GM12892 (cell line): Measurements from ENCODE around the gene UBE2O.
"Not testable (repeated sequence)": the region's sequence is repeated elsewhere in the genome, so short reads cannot be mapped to it uniquely, and the experiment has no call there.

Experiments
- DNase-seq: peaks from one replicate; pipeline ENCODE4 v3.0.0; 2011; ENCODE audit not compliant: insufficient read length
- FAIRE-seq: peaks from 2 replicates; lab custom pipeline; 2011; peaks lifted over from hg19 to GRCh38; lab: Jason Lieb, UNC
- POLR2A ChIP-seq: IDR thresholded peaks from 2 replicates; pipeline ENCODE4 v1.6.1; 2011; ENCODE audit warnings: low read depth, low read length, control low read depth
- POLR2AphosphoS5 ChIP-seq: IDR thresholded peaks from 2 replicates; pipeline ENCODE4 v1.6.1; 2011; ENCODE audit warnings: low read depth, low read length, control low read depth
- TAF1 ChIP-seq: IDR thresholded peaks from 2 replicates; pipeline ENCODE4 v1.6.1; 2011; ENCODE audit warnings: low read depth, mild to moderate bottlenecking, control low read depth, low read length, borderline replicate concordance

Gene UBE2O

DNA sequence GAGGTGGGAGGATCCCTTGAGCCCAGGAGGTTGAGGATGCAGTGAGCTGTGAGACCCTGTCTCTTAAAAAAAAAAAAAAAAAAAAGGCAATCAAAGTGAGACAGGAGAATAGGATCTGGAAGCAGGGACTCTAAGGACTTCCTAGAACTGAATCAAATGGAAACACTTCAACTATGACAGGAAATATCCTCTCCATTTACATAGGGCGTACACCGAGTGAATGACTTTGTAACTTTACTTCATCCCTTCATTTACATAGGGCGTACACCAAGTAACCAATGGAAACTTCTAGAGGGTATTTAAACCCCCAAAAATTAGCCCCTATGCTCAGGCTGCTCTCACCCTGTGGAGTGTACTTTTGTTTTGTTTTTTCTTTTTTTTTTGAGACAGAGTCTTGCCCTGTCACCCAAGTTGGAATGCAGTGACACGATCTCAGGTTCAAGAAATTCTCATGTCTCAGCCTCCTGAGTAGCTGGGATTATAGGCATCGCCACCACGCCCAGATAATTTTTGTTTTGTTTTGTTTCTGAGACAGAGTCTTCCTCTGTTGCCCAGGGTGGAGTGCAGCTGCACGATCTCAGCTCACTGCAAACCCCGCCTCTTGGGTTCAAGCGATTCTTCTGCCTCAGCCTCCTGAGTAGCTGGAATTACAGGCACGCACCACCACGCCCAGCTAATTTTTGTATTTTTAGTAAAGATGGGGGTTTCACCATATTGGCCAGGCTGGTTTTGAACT is 89.7 kb downstream of the UBE2O start:
- TF ChIP-seq TAF1: no peak
- DNase-seq (no peak), FAIRE-seq (no peak)

DNA sequence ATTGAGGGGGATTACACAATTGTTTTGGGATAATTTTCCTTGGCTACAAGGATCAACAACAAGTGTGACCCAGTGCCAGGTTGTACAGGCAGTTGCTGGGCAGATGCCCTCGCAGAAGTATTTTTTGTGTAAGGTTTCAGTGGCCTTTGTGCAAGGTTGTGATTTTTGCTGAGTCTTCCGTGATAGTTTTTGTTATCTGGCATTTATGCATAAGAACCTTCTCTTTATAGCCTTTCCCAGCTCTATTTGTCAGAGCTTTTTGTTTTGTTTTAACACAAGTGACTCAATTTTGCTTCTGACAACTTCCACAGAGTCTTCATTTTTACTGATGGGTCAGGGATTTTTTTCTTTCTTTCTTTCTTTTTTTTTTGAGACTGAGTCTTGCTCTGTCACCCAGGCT is 92.5 kb downstream of the UBE2O start:
- no peak for DNase-seq
- no peak for FAIRE-seq
- no peak for TF ChIP-seq TAF1
- no peak for TF ChIP-seq POLR2AphosphoS5
- no peak for TF ChIP-seq POLR2A

DNA sequence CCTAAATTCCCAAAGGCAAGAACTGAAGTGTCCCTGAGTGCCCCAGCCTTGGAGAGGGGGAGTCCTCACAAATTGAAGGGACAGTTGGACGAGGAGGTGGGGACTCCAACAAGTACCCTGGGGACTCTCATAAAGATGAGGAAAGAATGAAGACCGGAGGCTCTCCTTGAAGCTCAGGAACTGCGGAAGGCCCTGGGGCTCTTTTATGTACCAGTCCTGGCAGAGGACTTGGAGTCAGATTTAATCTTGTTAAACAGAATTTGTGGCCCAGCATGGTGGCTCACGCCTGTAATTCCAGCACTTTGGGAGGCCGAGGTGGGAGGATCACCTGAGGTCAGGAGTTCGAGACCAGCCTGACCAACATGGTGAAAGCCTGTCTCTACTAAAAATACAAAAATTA is 93.2 kb downstream of the UBE2O start:
- DNase-seq, FAIRE-seq: not testable (repeated sequence)

DNA sequence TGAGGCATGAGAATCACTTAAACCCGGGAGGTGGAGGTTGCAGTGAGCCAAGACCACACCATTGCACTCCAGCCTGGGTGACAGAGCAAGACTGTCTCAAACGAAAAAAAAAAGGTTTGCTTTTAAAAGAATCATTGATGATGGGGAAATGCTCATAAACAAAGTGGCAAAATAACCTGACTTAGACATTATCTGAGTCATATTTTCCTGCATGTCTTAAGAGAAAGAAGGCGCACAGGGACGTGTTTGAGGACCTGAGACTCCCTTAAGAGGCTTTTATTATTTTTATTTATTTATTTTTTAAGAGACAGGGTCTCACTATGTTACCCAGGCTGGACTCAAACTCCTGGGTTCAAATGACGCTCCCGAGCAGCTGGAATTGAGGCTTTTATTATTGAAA is 93.6 kb downstream of the UBE2O start:
- TF ChIP-seq POLR2A (no peak), TAF1 (no peak), POLR2AphosphoS5 (no peak)
- FAIRE-seq: no peak
- no peak for DNase-seq

DNA sequence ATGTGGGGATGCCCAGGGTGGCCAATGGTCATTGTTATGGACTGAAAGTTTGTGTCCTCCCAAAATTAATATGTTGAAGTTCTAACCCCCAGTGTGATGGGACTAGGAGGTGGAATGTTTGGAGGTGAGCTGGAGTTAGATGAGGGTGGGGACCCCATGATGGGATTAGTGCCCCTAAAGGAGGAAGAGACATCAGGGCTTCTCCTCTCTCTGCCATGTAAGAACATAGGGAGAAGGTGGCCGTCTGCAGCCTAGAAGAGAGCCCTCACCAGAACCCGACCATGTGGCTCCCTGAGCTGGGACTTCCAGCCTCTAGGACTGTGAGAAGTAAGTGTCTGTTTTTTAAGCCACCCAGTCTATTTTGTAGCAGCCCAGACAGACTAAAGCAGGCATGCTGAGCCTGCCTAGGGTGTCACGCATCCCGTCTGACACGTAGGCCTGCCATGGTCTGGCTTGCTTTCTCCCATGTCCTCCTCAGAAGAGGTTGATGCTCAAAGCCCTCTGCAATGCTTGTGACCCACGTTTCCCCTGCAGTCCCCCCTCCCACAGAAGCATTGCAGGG is 95.3 kb downstream of the UBE2O start:
- DNase-seq: no peak
- no peak for TF ChIP-seq TAF1
- TF ChIP-seq POLR2AphosphoS5: no peak
- no peak for TF ChIP-seq POLR2A
- no peak for FAIRE-seq

DNA sequence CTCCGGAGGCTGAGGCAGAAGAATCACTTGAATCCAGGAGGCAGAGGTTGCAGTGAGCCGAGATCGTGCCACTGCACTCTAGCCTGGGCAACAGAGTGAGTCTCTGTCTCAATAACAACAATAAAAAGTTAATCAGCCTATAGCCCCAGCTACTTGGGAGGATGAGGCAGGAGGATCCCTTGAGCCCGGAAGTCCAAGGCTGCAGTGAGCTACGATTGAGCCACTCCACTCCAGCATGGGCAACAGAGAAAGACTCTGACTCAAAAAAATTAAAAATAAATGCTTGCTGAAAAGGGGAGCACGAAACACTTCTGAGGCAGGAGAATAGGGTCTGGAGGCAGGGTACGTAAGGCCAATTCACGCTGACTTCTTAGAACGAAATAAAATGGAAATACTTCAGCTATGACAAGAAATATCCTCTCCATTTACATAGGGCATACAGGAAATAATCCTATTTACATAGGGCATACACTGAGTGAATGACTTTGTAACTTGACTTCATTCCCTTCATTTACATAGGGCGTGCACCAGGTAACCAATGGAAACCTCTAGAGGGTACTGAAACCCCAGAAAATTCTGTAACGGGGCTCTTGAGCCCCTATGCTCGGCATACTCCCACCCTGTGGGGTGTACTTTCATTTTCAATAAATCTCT is 96.0 kb downstream of the UBE2O start:
- FAIRE-seq: no peak
- no peak for TF ChIP-seq POLR2A
- TF ChIP-seq POLR2AphosphoS5: no peak
- no peak for TF ChIP-seq TAF1
- no peak for DNase-seq

DNA sequence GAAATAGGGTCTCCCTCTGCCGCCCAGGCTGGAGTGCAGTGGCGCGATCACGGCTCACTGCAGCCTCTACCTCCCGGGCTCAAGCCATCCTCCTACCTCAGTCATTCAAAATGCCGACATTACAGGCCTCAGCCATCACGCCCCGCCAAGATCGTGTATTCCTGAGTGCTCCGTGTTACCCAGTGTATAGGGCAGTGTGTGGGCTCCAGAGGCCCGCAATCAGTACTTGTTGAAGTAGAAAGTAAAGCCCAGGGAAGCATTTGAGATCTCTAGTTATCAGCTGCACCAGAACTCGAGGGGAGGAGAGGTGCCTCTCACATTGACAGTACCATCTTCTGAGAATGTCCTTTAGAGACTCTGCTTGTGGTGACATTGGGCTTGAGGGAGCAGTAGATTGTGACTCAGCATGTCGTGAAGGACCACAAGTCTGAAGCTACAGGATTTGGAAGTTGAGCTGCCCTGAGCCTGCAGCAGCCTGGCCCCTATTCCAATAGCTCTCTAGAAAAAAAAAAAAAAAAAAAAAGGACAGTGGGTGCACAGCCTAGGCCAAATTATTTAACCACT is 98.1 kb downstream of the UBE2O start:
- TF ChIP-seq POLR2A: no peak
- no peak for TF ChIP-seq TAF1
- no peak for TF ChIP-seq POLR2AphosphoS5
- FAIRE-seq (no peak), DNase-seq (no peak)

DNA sequence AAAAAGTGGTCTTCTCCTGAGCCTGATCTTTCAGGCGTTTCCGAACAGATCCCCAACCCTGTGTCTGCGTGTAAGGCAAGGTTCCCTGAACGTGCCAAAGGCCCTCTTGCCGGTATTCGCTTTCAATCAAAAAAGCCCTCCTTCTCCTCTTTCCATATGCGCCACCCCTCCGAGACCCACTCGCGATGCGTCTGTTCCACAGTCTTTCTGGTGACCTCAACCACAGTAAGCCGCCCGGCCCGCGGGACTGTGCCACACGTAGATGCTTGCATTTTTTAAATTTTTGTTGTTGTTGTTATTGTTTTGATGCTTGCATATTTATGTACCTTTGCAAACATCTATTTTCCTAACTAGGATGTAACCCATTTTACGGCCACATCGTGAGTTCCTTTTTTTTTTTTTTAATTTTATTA is 98.6 kb downstream of the UBE2O start:
- no peak for TF ChIP-seq POLR2A
- TF ChIP-seq TAF1: no peak
- TF ChIP-seq POLR2AphosphoS5: no peak
- FAIRE-seq (no peak), DNase-seq (no peak)

DNA sequence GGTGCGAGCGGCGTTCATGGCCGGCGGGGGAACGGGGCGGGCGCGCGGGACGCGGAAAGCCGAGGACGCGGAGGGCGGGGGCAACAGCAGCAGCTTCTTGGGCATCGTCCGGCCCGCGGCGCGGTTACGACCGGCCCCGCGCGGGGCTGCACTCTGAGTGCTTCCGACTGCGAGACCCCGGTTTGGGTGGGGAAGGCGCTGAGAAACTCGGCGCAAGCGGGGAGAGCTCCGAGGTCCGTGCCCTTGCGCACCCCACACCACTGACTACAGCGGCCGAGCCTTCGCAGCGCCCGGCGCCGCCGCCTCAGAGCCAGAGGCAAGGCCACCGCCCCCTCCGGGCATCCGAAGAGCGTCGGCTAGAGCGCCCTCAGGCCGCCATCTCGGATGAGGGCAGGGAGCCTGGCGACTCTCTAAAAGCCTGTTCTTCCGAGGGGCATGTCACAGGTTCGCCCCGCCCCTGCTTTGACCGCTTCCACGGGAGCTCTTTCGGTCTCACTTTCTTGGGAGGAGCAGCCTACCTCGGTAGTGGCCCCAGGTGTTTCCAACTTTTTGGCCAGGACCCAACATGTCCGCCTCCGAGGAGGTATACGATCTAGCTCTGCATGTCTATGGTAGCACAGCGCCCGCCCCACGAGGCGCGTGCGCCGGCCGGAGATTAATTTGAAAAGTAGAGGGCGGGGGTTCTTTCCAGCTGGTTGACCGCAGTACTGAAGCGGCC is 99.2 kb downstream of the UBE2O start, which contains the start of gene PRPSAP1:
PRPSAP1 (minus strand) TSS at position 318 of the 718 bp plus-strand sequence; CDS start at position 105, 213 bp downstream.
- peak; percentile 86 for FAIRE-seq
- TF ChIP-seq POLR2AphosphoS5: peak; percentile 87
- peak; percentile 95 for TF ChIP-seq POLR2A
- TF ChIP-seq TAF1: peak; percentile 91

DNA sequence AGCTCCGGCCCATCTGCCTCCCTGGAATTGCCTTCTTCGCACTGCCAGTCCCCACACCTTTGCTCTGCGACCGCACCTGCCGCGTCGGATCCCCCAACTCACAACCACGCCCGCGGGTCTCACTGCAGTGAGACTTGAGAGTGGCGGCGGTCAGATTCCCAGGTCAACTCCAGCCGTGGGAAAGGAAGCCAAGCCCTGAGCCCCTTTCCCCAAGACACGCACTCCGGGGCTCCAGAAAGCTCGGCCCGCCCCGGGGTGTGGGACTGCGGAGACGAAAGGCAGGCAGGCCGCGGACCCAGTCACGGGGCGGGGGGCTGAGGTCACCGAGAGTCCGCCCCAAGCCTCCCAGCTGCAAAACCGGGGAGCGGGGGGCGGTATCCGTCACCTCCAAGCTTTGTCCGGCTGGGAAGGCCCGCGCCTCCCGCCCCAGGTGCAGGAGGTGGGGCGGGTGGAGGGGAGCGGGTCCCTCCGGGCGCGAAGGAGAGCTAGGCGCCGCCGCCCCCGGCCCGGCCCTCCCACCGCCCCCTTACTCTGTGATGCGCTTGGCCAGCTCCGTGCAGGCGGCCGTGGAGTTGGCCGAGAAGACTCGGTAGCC is 99.9 kb downstream of the UBE2O start:
- no peak for FAIRE-seq
- no peak for TF ChIP-seq POLR2AphosphoS5
- TF ChIP-seq POLR2A: no peak
- no peak for TF ChIP-seq TAF1
- DNase-seq: peak; percentile 70

More for the DNA sequence above, 99.2 kb downstream of the UBE2O start, which contains the start of gene PRPSAP1:
- DNase-seq: peak; percentile 91
